Stimulated activated CD4-positive, alpha-beta T cell treated with anti-CD3 and anti-CD28 coated beads, Interleukin-1b, Interleukin-23, amount 100 ng/mL, for 1 hour (primary cell): ENCODE data around the gene PLCG2.
"Not testable (repeated sequence)": the region's sequence is repeated elsewhere in the genome, so short reads cannot be mapped to it uniquely, and the experiment has no call there.

Source experiments
- DNase-seq, 2 donors: peaks; one replicate each; pipeline ENCODE4 v3.0.0-alpha.2; 2020; ENCODE audit warnings: low read depth in 2 of 2

Gene PLCG2

GRCh38 chr16:81790277-81790676, 11.2 kb downstream of the PLCG2 start:
- no peak for DNase-seq

GRCh38 chr16:81790830-81791435, 11.8 kb downstream of the PLCG2 start:
- DNase-seq, result no peak

GRCh38 chr16:81792828-81793227, 13.7 kb downstream of the PLCG2 start:
- DNase-seq, result no peak

- no peak for DNase-seq
These were observed 16.1 kb downstream of the PLCG2 start for GRCh38 chr16:81795193-81795592.

- no peak for DNase-seq
These were observed 16.9 kb downstream of the PLCG2 start for GRCh38 chr16:81796035-81796434.

GRCh38 chr16:81796583-81797346, 17.7 kb downstream of the PLCG2 start:
- no peak for DNase-seq

GRCh38 chr16:81797443-81797842, 18.4 kb downstream of the PLCG2 start:
- DNase-seq, result no peak

GRCh38 chr16:81798311-81799137, 19.4 kb downstream of the PLCG2 start:
- DNase-seq, result no peak

GRCh38 chr16:81799138-81799504, 20.0 kb downstream of the PLCG2 start:
- no peak for DNase-seq

GRCh38 chr16:81801724-81802123, 22.6 kb downstream of the PLCG2 start:
- DNase-seq, result not testable (repeated sequence)

- no peak for DNase-seq
These were observed 24.2 kb downstream of the PLCG2 start for GRCh38 chr16:81803332-81803731.

GRCh38 chr16:81804134-81804610, 25.1 kb downstream of the PLCG2 start:
- no peak for DNase-seq

- DNase-seq, result no peak
These were observed 27.6 kb downstream of the PLCG2 start for GRCh38 chr16:81806696-81807095.

- DNase-seq, result no peak
These were observed 28.8 kb downstream of the PLCG2 start for GRCh38 chr16:81807767-81808358.

GRCh38 chr16:81808933-81809480, 29.9 kb downstream of the PLCG2 start:
- no peak for DNase-seq

GRCh38 chr16:81809567-81809966, 30.5 kb downstream of the PLCG2 start:
- no peak for DNase-seq

GRCh38 chr16:81810361-81810760, 31.3 kb downstream of the PLCG2 start:
- DNase-seq, result no peak

- DNase-seq, result no peak
These were observed 31.9 kb downstream of the PLCG2 start for GRCh38 chr16:81810894-81811538.

GRCh38 chr16:81813648-81814047, 34.6 kb downstream of the PLCG2 start:
- DNase-seq, result no peak

- DNase-seq, result no peak
These were observed 35.8 kb downstream of the PLCG2 start for GRCh38 chr16:81814751-81815428.

- no peak for DNase-seq
These were observed 36.3 kb downstream of the PLCG2 start for GRCh38 chr16:81815429-81815766.
